Tibial artery (tissue), 4 donors: ENCODE data around the gene LAMA2.

Source experiments
- DNase-seq, 2 donors: peaks; one replicate each; pipeline ENCODE4 v3.0.0-alpha.2; 2019
- H3K27ac ChIP-seq, 2 donors: fragments of 200-600 bp; sonication (generic) in 1 of 2; 1 replicate in 1 of 2; 2 replicates in 1 of 2; pipeline ENCODE4 v1.5.1; 2018 to 2019; ENCODE audit warnings: mild to moderate bottlenecking in 1 of 2
- H3K27me3 ChIP-seq, 2 donors: fragments of 200-600 bp; sonication (generic) in 1 of 2; one replicate each; pipeline versions ENCODE4 v1.5.1 to v1.6.0; 2016 to 2019
- H3K36me3 ChIP-seq, 3 donors: fragments of 200-600 bp; sonication (generic) in 2 of 3; one replicate each; pipeline ENCODE4 v1.5.1; 2016 to 2019; ENCODE audit warnings: mild to moderate bottlenecking in 2 of 3
- H3K4me1 ChIP-seq, 4 donors: fragments of 200-600 bp; sonication (generic) in 2 of 4; 1 replicate in 3 of 4; 2 replicates in 1 of 4; pipeline ENCODE4 v1.5.1; 2016 to 2019
- H3K4me3 ChIP-seq, 2 donors: fragments of 200-600 bp; sonication (generic) in 1 of 2; 1 replicate in 1 of 2; 2 replicates in 1 of 2; pipeline ENCODE4 v1.5.1; 2018 to 2019; ENCODE audit warnings: mild to moderate bottlenecking in 2 of 2
- H3K9me3 ChIP-seq, 3 donors: fragments of 200-600 bp; sonication (generic) in 1 of 3; one replicate each; pipeline ENCODE4 v1.5.1; 2016 to 2019
- CTCF ChIP-seq, 2 experiments: fragments of 200-600 bp in 1 of 2; fragments of 450-650 bp in 1 of 2; IDR thresholded peaks; one replicate each; pipeline ENCODE4 v1.5.1; 2017 to 2019; ENCODE audit warnings: antibody characterized with exemption in 2 of 2, mild to moderate bottlenecking in 1 of 2, moderate library complexity in 1 of 2
- intact Hi-C: fragments of 100-400 bp; cut with DNase I; formaldehyde crosslinking; loops from one replicate; pipeline ENCODE4 v1.15.0; 2023; ENCODE audit warnings: low total_unique reads

LAMA2 gene

GRCh38 chr6:129251669-129252376 is 368.9 kb downstream of the LAMA2 start:
- H3K27me3 ChIP-seq, result no peaks in the 10 kb centered on the region
- no peak overlapping the region for H3K4me3 ChIP-seq
- DNase-seq, result peak in 1 of 2 donors; percentile 31
- H3K36me3 ChIP-seq, result no peaks in the 10 kb centered on the region
- no peaks in the 10 kb centered on the region for H3K4me1 ChIP-seq
- no peak overlapping the region for H3K27ac ChIP-seq
- H3K9me3 ChIP-seq, result no peaks in the 10 kb centered on the region
- TF ChIP-seq CTCF (IDR thresholded peaks at IDR 0.05), result peak; percentile 59 to 68
- intact Hi-C loops, result no loop called here

GRCh38 chr6:129252377-129253071 is 369.6 kb downstream of the LAMA2 start:
- Histone ChIP-seq H3K27me3 (no peaks in the 10 kb centered on the region), H3K36me3 (no peaks in the 10 kb centered on the region), H3K4me1 (no peaks in the 10 kb centered on the region), H3K9me3 (no peaks in the 10 kb centered on the region), H3K27ac (no peak overlapping the region), H3K4me3 (no peak overlapping the region)
- no peak for TF ChIP-seq CTCF (IDR thresholded peaks at IDR 0.05)
- no peak for DNase-seq
- intact Hi-C loops, result no loop called here

- H3K27ac ChIP-seq, result no peak overlapping the region
- no peaks in the 10 kb centered on the region for H3K36me3 ChIP-seq
- no peak for TF ChIP-seq CTCF (IDR thresholded peaks at IDR 0.05)
- no peaks in the 10 kb centered on the region for H3K9me3 ChIP-seq
- H3K4me1 ChIP-seq, result no peaks in the 10 kb centered on the region
- intact Hi-C loops, result no loop called here
- DNase-seq, result no peak
- H3K27me3 ChIP-seq, result no peaks in the 10 kb centered on the region
- H3K4me3 ChIP-seq, result no peak overlapping the region
Measured at GRCh38 chr6:129253242-129253641, 370.3 kb downstream of the LAMA2 start.

- Histone ChIP-seq H3K4me1 (no peaks in the 10 kb centered on the region), H3K27me3 (no peaks in the 10 kb centered on the region), H3K36me3 (no peaks in the 10 kb centered on the region), H3K4me3 (no peak overlapping the region), H3K9me3 (no peaks in the 10 kb centered on the region), H3K27ac (no peak overlapping the region)
- no peak for DNase-seq
- intact Hi-C loops, result no loop called here
- no peak for TF ChIP-seq CTCF (IDR thresholded peaks at IDR 0.05)
Measured at GRCh38 chr6:129253727-129254126, 370.8 kb downstream of the LAMA2 start.

GRCh38 chr6:129257196-129257595 is 374.3 kb downstream of the LAMA2 start:
- Histone ChIP-seq H3K27ac (no peak overlapping the region), H3K9me3 (no peaks in the 10 kb centered on the region), H3K4me3 (no peak overlapping the region), H3K4me1 (no peaks in the 10 kb centered on the region), H3K36me3 (peaks cover 0 to 4% (median 0%) of the 10 kb centered on the region in 3 donors), H3K27me3 (no peaks in the 10 kb centered on the region)
- DNase-seq, result no peak
- no peak for TF ChIP-seq CTCF (IDR thresholded peaks at IDR 0.05)
- intact Hi-C loops, result no loop called here
